Fibroblast of mammary gland (primary cell): ENCODE results near the gene NPHS1.

Experiments used
- DNase-seq: peaks from one replicate; pipeline ENCODE4 v3.0.0-alpha.2; 2010; ENCODE audit warnings: low read depth
- H3K4me3 ChIP-seq: 2 replicates; pipeline ENCODE4 v1.5.1; 2011; ENCODE audit warnings: low read depth, mild to moderate bottlenecking, low read length, moderate library complexity; ENCODE audit not compliant: control insufficient read depth
- TF ChIP-seq, protein P1 (sequence below): conservative IDR thresholded peaks from 2 replicates; pipeline ENCODE4 v1.5.1; 2011; ENCODE audit warnings: low read depth, low read length, inconsistent platforms; ENCODE audit not compliant: control insufficient read depth, insufficient read depth

Gene NPHS1

DNA sequence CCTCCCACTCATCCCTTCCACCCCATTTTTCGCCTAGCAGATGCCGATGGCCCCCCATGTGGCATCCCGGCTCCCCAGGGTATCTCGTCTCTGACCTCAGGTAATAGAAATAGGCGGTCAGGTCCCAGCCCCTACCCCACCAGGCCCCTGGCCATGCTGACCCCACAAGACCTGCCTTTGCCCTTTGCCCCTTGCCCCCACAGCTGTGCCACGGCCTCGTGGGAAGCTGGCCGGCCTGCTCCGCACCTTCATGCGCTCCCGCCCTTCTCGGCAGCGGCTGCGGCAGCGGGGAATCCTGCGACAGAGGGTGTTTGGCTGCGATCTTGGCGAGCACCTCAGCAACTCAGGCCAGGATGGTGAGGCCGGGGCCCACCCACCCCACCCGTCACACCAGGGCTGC is 71.6 kb downstream of the NPHS1 start:
- TF ChIP-seq, protein P1, sequence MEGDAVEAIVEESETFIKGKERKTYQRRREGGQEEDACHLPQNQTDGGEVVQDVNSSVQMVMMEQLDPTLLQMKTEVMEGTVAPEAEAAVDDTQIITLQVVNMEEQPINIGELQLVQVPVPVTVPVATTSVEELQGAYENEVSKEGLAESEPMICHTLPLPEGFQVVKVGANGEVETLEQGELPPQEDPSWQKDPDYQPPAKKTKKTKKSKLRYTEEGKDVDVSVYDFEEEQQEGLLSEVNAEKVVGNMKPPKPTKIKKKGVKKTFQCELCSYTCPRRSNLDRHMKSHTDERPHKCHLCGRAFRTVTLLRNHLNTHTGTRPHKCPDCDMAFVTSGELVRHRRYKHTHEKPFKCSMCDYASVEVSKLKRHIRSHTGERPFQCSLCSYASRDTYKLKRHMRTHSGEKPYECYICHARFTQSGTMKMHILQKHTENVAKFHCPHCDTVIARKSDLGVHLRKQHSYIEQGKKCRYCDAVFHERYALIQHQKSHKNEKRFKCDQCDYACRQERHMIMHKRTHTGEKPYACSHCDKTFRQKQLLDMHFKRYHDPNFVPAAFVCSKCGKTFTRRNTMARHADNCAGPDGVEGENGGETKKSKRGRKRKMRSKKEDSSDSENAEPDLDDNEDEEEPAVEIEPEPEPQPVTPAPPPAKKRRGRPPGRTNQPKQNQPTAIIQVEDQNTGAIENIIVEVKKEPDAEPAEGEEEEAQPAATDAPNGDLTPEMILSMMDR, result no peak
- no peak overlapping the region for H3K4me3 ChIP-seq
- no peak for DNase-seq

DNA sequence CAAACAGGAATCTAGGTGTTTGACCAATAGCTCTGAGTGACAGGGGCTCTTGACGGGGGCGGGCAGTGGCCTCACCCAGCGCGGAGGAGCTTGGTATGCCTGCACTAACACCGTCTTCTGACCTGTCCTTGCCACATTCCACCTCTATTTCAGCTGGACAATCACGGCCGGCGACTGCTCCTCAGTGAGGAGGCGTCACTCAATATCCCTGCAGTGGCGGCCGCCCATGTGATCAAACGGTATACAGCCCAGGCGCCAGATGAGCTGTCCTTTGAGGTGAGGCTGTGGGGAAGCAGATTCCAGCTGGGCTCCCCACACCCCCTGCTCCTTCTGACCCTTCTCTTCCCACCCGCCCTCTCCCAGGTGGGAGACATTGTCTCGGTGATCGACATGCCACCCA is 72.2 kb downstream of the NPHS1 start:
- DNase-seq, result no peak
- H3K4me3 ChIP-seq, result no peak overlapping the region
- TF ChIP-seq, protein P1, result no peak

DNA sequence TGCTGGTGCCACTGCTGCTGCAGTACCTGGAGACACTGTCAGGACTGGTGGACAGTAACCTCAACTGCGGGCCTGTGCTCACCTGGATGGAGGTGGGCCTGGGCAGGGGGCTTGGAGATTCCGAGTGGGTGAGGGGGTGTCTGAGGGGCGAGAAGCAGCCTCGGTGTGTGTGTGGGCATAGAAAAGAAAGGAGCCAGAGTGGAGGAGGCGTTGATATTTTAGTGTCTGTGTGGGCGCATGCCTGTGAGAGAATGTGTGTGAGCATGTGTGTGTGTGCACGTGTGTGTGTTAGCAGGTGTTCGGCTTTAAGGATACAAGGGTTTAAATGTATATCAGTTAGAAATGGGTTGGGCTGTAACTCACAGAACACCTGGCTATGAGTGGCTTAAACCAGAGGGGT is 73.3 kb downstream of the NPHS1 start:
- H3K4me3 ChIP-seq, result no peak overlapping the region
- TF ChIP-seq, protein P1, result no peak
- no peak for DNase-seq

DNA sequence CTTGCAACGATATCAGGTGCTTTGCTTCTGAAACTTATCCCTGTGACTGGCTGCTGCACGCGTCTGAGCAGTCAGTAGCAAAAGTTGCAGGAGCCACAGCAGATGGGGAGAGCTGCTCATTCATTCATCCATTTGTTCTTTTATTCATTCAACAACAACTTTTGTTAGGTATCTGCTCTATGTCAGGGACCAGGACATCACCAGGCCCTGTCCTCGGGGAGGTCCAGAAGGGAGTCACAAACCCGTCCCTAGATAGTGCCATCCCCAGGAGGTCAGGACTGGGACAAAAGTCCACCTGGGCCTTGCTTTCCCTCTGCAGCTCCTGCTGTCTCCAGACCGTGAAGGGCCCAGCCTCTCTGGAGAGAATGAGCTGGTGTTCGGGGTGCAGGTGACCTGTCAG is 74.3 kb downstream of the NPHS1 start:
- TF ChIP-seq, protein P1, result no peak

DNA sequence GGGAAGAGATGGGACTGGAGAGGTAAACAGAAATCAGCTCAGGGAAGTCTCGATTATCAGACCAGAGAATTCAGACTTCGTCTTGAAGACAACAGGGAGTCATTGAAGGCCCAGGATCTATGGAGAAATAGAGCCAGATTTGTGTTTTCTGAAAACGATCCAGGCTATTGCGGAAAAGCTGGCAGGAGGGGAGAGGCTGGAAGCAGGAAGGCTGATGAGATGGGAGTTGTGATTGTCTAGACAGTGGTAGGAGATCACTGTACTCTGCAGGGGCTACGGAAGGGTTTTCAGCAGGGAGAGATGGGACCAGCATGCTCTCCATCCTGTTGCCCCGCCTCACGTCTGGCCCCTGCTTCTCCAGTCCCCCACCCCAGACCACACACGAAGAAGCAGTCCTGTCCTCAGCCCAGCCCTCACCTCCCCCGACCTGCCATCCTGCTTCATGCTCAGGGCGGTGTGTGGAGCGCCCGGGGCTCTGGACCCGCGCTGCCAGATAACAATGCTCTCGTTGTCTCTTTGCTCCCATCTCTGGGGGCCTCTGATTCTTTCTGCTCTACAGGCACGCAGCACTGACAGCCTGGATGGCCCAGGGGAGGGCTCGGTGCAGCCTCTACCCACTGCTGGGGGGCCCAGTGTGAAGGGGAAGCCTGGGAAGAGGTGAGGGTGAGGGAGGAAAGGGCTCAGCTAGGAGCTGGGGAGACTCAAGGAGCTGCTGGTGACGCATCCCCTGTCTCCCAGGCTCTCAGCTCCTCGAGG is 75.0 kb downstream of the NPHS1 start:
- TF ChIP-seq, protein P1, result no peak
- H3K4me3 ChIP-seq, result no peak overlapping the region
- no peak for DNase-seq

More for the DNA sequence above, 74.3 kb downstream of the NPHS1 start:
- DNase-seq, result no peak
- no peak overlapping the region for H3K4me3 ChIP-seq

DNA sequence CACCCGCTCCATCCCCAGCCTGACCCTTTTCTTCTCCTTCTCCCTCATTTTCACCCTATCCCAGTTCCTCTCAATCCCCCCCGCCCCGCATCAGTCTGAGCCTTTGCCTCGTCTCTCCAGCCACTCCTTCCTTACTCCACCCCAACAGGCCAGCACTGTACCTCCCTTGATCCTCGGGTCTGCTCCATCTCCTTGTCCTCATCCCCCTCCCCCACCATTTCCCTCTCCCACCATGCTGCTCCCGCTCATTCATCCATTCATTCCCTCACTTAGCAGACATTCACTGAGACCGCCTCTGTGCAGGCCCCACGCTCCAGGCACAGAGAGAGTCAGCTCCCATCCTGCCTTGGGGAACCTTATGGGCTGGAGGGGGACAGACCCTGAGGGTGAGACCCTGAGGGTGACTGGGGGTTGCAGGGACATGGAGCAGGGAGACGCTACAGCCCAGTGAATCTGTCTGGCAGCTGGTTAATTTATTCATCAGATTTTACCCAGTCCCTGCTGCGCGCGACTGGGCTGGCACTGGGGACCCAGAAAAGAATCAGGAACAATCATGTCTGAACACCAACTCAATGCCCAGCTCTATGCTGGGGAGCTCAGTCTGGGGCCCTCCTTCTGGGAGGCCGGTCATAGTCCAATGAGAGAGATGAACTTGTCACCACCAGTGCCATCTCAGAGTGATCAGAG is 76.1 kb downstream of the NPHS1 start:
- no peak for DNase-seq
- peak overlapping the region; percentile 66 for H3K4me3 ChIP-seq
- TF ChIP-seq, protein P1, result no peak
